Stimulated activated CD4-positive, alpha-beta T cell treated with anti-CD3 and anti-CD28 coated beads, Interleukin-12 subunit alpha, Interleukin-12 subunit beta, amount 100 ng/mL, for 48 hours (primary cell): ENCODE data around the gene ATN1.

ENCODE experiments used
- DNase-seq, 3 donors: peaks; one replicate each; pipeline ENCODE4 v3.0.0-alpha.2; 2020; ENCODE audit warnings: low read depth in 2 of 3, low spot score in 1 of 3

Gene ATN1

DNA sequence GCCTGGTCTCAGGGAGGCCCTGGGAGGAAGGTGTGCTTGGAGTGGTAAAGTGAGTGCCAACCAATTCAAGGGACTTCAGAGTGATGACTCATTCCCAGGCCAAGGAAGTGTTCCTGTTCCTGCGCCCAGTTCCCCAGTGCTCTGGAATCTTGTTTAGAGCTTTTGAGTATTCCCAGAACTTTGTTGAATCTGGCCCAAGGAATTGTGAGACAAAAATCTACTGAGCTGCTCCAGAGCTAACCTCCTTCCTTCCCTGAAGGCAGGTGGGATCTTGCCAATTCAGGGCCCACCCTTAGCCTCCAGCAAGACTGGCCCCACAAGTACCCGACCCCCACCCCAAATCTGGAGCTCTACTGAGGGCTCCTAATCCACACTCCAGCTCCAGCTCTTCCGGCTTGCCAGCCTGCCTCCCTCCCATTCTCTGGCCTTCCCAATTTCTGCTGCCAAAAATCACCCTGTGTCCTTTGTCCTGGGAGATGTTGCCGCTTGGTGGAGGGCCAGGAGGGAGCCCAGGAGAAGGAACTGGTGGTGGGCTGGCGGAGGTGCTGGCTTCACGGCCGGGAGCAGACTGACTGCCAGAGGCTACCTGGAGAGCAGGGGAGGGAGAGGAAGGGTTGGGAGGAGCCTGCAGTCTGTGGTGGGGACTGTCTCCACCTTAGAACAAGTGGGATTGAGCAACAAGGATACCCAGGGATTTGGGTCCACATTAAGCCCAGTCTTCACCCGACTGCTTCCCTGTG lies 2.0 kb upstream of the ATN1 start:
- DNase-seq, result no peak

DNA sequence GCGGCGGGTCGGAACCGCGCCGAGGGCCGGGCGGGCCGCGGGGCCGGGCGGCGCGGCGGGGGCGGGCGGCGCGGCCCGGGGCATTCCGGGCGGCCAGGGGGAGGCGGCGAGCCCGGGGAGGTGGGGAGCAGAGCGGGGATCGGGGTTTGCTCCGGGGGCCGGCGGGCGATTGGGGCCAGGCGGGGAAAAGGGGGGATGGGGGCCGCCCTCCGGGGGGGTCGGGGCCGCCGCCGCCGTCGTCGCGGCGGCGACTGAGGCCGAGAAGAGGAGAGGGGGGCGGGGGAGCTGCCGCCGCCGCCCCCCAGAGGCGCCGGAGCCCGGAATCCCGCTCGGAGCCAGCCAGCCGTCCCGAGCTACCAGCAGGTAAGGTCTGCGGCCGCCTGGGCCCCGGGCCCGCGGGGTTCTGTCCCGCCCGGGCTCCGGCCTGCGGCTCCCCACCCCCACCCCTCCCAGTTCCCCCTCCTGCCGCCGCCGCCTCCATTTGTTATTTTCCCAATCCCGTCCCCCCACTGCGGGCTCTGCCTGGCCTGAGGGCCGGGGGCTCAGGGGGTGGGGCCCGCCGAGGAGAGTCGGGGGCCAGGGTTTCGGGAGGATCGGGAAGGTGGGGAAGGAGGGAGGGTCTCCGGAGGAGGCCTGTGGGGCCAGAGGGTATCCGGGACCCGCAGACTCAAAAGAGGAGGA lies 403 bp downstream of the ATN1 start:
- DNase-seq, result no peak

DNA sequence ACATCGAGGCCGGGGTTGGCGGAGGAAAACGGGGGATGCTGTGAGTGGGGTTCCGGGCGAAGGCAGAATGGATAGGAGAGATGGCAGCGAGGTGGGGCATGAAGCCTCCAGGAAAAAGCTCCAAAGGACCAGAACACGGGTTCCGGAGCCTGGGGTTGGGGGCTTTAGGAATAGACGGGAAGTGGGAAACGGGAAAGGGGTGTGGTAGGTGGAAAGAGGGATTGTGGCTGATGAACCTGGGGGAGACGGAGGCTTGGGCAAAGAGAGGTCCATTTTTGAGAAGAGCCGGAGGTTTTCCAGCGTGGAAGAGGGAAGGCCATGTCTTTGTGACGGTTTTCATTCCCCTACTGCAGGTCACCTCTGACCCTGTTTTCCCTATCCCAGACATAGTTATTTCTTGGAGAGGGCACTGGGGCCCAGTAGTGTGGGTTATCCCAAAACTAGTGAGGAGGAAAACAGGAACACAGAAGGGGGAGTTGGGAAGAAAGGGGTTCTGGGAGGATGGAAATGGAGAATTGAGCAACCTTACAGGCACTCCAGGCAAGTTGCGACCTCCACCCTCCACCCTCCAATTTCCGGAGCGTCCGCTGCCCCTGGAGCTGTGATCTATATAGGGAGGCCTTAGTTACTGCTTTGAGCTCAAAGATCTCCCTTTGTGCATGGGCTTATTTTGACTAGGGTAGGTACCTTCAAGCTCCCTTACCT lies 1.1 kb downstream of the ATN1 start:
- no peak for DNase-seq

DNA sequence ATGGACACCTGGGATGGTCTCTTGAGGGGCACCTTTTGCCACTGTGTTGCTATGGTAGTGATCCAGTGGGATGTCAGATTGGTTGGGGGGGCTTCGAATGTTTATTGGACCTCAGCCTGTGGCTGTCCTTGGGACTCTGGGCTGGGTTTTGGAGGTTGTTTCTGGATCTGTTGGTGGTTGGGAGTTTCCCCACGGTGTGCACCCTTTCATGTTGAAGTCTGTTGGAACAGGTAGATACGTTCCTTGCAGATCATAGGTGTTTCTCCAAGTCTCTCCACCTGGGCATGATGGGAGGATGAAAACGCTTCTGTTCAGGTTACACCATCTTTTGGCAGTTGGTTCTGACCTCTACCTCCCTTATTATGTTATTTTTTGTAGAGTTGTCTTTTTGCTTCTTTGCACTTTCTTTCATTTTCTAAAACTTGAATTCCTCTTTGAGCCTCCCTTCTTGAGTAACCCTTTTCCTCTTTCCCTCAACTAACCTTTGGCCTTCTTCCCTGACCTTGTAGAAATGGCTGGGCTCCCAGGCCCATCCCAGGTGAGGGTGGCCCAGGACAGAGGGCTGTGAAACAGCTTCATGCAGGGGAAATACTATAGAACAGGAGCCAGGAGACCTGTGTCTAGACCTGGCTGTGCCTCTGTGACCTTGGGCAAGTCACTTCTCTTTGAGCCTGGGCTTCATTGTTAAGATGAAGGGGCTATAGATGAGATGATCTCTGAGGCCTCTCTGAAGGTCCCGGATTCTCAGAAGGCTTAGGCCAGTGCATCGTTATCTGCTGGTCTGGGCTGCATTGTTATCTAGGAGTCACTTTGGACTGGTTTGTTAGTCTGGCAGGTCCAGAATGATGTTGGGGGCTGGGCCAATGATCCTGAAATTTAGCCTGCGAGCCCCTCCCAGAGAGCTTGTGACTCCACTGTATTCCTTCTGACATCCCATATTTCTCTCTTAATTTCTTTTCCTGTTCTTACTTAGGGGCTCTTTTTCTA lies 2.0 kb downstream of the ATN1 start:
- no peak for DNase-seq

DNA sequence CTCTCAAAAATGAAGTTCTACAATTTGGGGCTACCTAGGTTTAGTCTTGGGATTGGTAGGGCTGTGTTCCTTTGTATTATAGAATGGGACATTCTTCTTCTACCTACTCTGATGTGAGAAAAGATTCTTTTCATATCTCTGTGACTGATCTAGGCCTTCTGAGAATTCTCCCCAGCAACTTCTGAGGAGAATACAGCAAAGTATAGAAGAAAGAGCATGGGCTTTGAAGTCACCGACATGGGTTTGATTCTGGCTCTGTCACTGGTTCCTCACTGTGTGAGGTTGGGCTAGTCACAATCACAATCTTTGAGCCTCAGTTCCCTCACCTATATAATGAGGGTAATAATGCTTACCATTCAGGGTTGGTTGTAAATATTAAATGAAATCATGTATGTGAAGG lies 5.0 kb downstream of the ATN1 start:
- DNase-seq, result no peak

DNA sequence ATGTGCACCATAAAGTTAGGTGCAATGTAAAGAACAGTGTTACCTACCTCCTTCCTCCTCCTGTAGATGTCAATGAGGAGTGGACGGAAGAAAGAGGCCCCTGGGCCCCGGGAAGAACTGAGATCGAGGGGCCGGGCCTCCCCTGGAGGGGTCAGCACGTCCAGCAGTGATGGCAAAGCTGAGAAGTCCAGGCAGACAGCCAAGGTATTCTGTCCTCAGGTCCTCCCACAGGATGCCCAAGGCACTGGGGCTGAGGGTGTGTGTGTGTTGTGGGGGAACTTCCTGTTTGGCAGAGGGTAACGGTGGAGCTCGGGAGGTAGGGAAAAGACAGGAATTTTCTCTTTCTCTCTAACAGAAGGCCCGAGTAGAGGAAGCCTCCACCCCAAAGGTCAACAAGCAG lies 6.4 kb downstream of the ATN1 start:
- DNase-seq, result no peak

DNA sequence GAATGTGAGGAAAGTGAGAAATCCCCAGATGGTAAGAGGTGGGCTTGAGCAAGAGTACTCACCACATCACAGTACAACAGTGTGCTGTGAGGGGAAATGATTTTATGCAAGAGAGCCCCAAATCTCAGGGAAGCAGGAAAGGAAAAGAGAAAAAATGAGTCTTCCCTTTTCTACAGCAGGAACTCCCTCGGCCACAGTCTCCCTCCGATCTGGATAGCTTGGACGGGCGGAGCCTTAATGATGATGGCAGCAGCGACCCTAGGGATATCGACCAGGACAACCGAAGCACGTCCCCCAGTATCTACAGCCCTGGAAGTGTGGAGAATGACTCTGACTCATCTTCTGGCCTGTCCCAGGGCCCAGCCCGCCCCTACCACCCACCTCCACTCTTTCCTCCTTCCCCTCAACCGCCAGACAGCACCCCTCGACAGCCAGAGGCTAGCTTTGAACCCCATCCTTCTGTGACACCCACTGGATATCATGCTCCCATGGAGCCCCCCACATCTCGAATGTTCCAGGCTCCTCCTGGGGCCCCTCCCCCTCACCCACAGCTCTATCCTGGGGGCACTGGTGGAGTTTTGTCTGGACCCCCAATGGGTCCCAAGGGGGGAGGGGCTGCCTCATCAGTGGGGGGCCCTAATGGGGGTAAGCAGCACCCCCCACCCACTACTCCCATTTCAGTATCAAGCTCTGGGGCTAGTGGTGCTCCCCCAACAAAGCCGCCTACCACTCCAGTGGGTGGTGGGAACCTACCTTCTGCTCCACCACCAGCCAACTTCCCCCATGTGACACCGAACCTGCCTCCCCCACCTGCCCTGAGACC lies 7.8 kb downstream of the ATN1 start:
- DNase-seq, result no peak

DNA sequence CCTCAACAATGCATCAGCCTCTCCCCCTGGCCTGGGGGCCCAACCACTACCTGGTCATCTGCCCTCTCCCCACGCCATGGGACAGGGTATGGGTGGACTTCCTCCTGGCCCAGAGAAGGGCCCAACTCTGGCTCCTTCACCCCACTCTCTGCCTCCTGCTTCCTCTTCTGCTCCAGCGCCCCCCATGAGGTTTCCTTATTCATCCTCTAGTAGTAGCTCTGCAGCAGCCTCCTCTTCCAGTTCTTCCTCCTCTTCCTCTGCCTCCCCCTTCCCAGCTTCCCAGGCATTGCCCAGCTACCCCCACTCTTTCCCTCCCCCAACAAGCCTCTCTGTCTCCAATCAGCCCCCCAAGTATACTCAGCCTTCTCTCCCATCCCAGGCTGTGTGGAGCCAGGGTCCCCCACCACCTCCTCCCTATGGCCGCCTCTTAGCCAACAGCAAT lies 8.5 kb downstream of the ATN1 start:
- no peak for DNase-seq

DNA sequence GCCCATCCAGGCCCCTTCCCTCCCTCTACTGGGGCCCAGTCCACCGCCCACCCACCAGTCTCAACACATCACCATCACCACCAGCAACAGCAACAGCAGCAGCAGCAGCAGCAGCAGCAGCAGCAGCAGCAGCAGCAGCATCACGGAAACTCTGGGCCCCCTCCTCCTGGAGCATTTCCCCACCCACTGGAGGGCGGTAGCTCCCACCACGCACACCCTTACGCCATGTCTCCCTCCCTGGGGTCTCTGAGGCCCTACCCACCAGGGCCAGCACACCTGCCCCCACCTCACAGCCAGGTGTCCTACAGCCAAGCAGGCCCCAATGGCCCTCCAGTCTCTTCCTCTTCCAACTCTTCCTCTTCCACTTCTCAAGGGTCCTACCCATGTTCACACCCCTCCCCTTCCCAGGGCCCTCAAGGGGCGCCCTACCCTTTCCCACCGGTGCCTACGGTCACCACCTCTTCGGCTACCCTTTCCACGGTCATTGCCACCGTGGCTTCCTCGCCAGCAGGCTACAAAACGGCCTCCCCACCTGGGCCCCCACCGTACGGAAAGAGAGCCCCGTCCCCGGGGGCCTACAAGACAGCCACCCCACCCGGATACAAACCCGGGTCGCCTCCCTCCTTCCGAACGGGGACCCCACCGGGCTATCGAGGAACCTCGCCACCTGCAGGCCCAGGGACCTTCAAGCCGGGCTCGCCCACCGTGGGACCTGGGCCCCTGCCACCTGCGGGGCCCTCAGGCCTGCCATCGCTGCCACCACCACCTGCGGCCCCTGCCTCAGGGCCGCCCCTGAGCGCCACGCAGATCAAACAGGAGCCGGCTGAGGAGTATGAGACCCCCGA lies 9.1 kb downstream of the ATN1 start:
- peak in 2 of 3 donors; percentile 52 to 53 for DNase-seq

DNA sequence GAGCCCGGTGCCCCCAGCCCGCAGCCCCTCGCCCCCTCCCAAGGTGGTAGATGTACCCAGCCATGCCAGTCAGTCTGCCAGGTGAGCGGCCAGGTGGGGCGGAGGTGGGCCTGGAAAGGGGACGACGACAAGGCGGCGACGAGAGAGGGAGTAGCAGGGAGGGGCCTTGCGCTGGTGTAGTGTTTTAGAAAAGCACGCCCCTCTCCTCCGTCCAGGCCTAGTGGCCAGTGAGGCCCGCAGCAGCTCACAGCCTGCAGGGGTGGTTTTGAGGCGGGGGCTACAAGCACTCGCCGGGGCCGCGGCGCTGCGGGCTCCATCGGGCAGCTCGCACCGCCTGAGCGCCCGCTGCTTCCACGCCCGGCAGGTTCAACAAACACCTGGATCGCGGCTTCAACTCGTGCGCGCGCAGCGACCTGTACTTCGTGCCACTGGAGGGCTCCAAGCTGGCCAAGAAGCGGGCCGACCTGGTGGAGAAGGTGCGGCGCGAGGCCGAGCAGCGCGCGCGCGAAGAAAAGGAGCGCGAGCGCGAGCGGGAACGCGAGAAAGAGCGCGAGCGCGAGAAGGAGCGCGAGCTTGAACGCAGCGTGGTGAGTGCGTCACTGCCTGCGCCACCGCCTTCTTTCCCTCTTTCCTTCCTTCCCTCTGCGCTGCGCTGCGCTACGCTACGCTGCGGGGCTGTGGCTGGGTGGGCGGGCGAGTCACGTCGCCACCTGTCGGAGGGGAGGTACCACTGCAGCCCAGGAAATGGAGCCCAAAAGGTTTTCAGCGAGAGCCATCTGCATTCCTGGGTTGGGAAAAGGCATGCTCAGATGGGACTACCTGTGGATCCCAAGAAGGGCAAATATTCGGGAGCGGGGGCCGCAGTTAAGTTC lies 10.0 kb downstream of the ATN1 start:
- peak; percentile 89 to 92 (median 89) for DNase-seq

DNA sequence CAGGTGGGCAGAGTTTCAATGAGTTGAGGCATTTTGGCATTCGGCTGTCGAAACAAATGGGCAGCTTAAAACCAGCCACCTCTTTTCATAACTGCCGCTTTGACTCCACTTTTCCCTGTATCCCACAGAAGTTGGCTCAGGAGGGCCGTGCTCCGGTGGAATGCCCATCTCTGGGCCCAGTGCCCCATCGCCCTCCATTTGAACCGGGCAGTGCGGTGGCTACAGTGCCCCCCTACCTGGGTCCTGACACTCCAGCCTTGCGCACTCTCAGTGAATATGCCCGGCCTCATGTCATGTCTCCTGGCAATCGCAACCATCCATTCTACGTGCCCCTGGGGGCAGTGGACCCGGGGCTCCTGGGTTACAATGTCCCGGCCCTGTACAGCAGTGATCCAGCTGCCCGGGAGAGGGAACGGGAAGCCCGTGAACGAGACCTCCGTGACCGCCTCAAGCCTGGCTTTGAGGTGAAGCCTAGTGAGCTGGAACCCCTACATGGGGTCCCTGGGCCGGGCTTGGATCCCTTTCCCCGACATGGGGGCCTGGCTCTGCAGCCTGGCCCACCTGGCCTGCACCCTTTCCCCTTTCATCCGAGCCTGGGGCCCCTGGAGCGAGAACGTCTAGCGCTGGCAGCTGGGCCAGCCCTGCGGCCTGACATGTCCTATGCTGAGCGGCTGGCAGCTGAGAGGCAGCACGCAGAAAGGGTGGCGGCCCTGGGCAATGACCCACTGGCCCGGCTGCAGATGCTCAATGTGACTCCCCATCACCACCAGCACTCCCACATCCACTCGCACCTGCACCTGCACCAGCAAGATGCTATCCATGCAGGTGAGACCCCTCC lies 10.8 kb downstream of the ATN1 start:
- DNase-seq, result no peak

DNA sequence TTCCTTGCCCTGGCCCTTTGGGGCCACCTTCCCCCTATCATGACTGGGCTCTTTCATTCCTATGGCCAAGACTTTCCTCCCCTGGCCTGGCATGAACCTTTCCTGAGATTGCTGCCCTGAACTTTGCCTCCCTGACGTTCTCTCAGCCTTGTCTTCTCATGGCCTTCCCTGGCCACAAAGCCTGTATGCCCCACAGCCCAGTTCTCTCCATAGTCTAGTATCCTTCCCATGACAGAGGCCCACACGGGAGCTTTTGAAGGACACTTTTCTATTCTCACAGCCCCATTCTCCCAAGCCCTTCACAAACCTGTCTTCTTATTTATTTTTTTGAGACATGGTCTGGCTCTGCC lies 11.4 kb downstream of the ATN1 start:
- DNase-seq, result no peak

DNA sequence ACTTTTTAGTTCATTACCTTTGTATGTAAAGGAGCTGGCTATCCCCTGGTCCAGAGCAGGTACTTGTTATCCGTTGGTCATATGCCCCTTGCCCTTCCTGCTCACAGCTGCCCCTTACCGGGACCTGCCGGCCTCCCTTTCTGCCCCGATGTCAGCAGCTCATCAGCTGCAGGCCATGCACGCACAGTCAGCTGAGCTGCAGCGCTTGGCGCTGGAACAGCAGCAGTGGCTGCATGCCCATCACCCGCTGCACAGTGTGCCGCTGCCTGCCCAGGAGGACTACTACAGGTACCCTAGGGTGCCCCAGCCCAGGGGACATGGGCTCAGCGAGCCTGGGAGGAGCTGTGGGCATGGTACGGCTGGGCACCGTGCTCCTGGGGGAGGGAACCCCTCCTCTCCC lies 13.5 kb downstream of the ATN1 start:
- no peak for DNase-seq

DNA sequence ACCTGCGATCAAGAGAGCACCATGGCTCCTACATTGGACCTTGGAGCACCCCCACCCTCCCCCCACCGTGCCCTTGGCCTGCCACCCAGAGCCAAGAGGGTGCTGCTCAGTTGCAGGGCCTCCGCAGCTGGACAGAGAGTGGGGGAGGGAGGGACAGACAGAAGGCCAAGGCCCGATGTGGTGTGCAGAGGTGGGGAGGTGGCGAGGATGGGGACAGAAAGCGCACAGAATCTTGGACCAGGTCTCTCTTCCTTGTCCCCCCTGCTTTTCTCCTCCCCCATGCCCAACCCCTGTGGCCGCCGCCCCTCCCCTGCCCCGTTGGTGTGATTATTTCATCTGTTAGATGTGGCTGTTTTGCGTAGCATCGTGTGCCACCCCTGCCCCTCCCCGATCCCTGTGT lies 14.0 kb downstream of the ATN1 start:
- DNase-seq, result no peak

DNA sequence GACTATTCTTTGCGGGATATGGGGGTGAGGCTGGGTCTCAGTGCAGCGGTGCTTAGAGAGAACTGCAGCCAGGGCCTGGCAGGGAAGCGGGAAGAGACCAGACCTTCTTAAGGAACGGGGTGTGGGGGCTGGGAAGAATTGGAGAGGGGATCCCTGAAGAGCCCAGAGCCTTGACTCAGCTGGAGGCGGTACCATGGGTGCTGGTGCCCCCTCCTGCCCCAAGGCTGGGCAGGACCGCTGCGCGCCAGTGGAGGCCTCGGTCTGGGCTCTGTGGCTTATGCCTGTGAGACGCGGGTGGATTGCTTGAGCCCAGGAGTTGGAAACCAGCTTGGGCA lies 14.5 kb downstream of the ATN1 start:
- no peak for DNase-seq

DNA sequence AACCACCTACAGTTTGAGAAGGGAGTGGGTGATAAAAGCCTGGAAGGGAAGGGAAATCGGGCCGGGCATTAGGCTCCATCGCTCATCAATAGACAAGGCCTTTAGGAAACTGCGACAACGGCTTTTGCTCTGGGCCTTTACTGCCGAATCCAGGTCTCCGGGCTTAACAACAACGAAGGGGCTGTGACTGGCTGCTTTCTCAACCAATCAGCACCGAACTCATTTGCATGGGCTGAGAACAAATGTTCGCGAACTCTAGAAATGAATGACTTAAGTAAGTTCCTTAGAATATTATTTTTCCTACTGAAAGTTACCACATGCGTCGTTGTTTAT lies 15.6 kb downstream of the ATN1 start:
- peak; percentile 62 to 75 (median 71) for DNase-seq

DNA sequence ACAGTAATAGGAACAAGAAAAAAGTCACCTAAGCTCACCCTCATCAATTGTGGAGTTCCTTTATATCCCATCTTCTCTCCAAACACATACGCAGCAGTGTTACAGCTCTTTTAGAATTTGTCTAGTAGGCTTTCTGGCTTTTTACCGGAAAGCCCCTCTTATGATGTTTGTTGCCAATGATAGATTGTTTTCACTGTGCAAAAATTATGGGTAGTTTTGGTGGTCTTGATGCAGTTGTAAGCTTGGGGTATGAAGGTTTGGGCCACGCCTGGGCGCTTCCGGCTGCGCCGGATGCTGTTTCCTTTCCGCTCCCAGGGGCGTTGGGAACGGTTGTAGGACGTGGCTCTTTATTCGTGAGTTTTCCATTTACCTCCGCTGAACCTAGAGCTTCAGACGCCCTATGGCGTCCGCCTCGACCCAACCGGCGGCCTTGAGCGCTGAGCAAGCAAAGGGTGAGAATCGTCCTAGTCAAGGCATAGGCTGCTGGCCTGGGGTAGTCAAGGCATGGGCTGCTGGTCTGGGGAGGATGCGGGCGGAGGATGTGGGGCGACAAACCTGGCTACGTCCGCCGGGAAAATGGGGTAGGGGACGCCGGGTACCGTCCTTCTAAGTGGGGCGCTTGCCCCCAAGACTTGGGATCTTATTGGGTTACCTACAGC lies 16.1 kb downstream of the ATN1 start, which contains the start of the genes C12orf57 and RNU7-1:
Gene C12orf57, plus strand, starts transcription at position 301 of the 659 bp plus-strand sequence. Its CDS starts 100 bp downstream, at position 401.
Gene RNU7-1, plus strand, starts transcription at position 95 of the 659 bp plus-strand sequence.
- peak; percentile 73 to 81 (median 74) for DNase-seq
